Activated T-helper 2 cell treated with anti-CD3 and anti-CD28 coated beads, Interferon-gamma antibody, Interleukin-2, Interleukin-4, amounts not matched to agents 10 μg/mL and 5 μg/mL and 100 μg/mL, durations not matched to agents 14 hours and 24 hours and 36 hours (primary cell): ENCODE data around the gene TGM5. TPM values are rescaled to one million over a fixed set of nuclear protein-coding genes. Genes with fewer than 3 reads are reported as not detected.
"Not testable (repeated sequence)": the region's sequence is repeated elsewhere in the genome, so short reads cannot be mapped to it uniquely, and the experiment has no call there.

Source experiments
- DNase-seq: peaks from one replicate; pipeline ENCODE4 v3.0.0; 2021; ENCODE audit warnings: low spot score
- H3K27ac Mint-ChIP-seq: one replicate; pipeline ENCODE4 v1.8.0; 2021; ENCODE audit warnings: mixed read lengths
- H3K27me3 Mint-ChIP-seq: one replicate; pipeline ENCODE4 v1.8.0; 2021; ENCODE audit warnings: low read depth, mixed read lengths
- H3K36me3 Mint-ChIP-seq: one replicate; pipeline ENCODE4 v1.8.0; 2021; ENCODE audit warnings: low read depth, mixed read lengths
- H3K4me1 Mint-ChIP-seq: one replicate; pipeline ENCODE4 v1.8.0; 2021; ENCODE audit warnings: low read depth, mixed read lengths
- H3K4me3 Mint-ChIP-seq: one replicate; pipeline ENCODE4 v1.8.0; 2021; ENCODE audit warnings: low read depth, mild to moderate bottlenecking, moderate library complexity, mixed read lengths
- H3K9me3 Mint-ChIP-seq: one replicate; pipeline ENCODE4 v1.8.0; 2021; ENCODE audit warnings: mixed read lengths
- intact Hi-C: fragments of 100-400 bp; cut with micrococcal nuclease; formaldehyde crosslinking; loops from one replicate; pipeline ENCODE4 v1.15.1; 2023
- total RNA-seq: library from RNA; stranded (reverse); gene quantifications from 2 replicates; pipeline ENCODE4 v1.2.3, GENCODE V29; 2022

TGM5 gene
- total RNA-seq, 1 donor from 2014 or later, result 0.09 TPM

GRCh38 chr15:43206054-43206453 lies 60.7 kb downstream of the TGM5 start:
- no peak overlapping the region for H3K4me3 Mint-ChIP-seq
- H3K27me3 Mint-ChIP-seq, result peaks cover 17% of the 10 kb centered on the region
- H3K27ac Mint-ChIP-seq, result no peak overlapping the region
- DNase-seq, result no peak
- H3K4me1 Mint-ChIP-seq, result peaks cover 4% of the 10 kb centered on the region
- H3K36me3 Mint-ChIP-seq, result no peaks in the 10 kb centered on the region
- H3K9me3 Mint-ChIP-seq, result no peaks in the 10 kb centered on the region
- intact Hi-C loops, result no loop called here

- intact Hi-C loops, result no loop called here
- H3K4me1 Mint-ChIP-seq, result peaks cover 4% of the 10 kb centered on the region
- H3K4me3 Mint-ChIP-seq, result no peak overlapping the region
- peak; percentile 21 for DNase-seq
- H3K36me3 Mint-ChIP-seq, result no peaks in the 10 kb centered on the region
- no peaks in the 10 kb centered on the region for H3K9me3 Mint-ChIP-seq
- peak overlapping the region; percentile 0 for H3K27ac Mint-ChIP-seq
- H3K27me3 Mint-ChIP-seq, result peaks cover 16% of the 10 kb centered on the region
These were observed 62.5 kb downstream of the TGM5 start for GRCh38 chr15:43204016-43204901.

GRCh38 chr15:43199945-43200488 lies 66.7 kb downstream of the TGM5 start:
- intact Hi-C loops, result no loop called here
- no peak overlapping the region for H3K27ac Mint-ChIP-seq
- no peak for DNase-seq
- peaks cover 3% of the 10 kb centered on the region for H3K27me3 Mint-ChIP-seq
- peaks cover 4% of the 10 kb centered on the region for H3K4me1 Mint-ChIP-seq
- H3K4me3 Mint-ChIP-seq, result no peak overlapping the region
- peaks cover 6% of the 10 kb centered on the region for H3K9me3 Mint-ChIP-seq
- H3K36me3 Mint-ChIP-seq, result peaks cover 24% of the 10 kb centered on the region

- Mint-ChIP-seq H3K4me1 (no peaks in the 10 kb centered on the region), H3K36me3 (peaks cover 34% of the 10 kb centered on the region), H3K9me3 (peaks cover 6% of the 10 kb centered on the region), H3K27ac (no peak overlapping the region), H3K4me3 (no peak overlapping the region), H3K27me3 (no peaks in the 10 kb centered on the region)
- DNase-seq, result no peak
- intact Hi-C loops, result no loop called here
These were observed 67.7 kb downstream of the TGM5 start for GRCh38 chr15:43198992-43199391.

- intact Hi-C loops, H3K27me3 Mint-ChIP-seq, H3K27ac Mint-ChIP-seq, DNase-seq, H3K4me1 Mint-ChIP-seq, H3K9me3 Mint-ChIP-seq, H3K4me3 Mint-ChIP-seq: not testable (repeated sequence)
- peaks cover 34% of the 10 kb centered on the region for H3K36me3 Mint-ChIP-seq
These were observed 68.2 kb downstream of the TGM5 start for GRCh38 chr15:43198556-43198955.

- H3K4me3 Mint-ChIP-seq, DNase-seq, H3K27ac Mint-ChIP-seq, H3K4me1 Mint-ChIP-seq, intact Hi-C loops, H3K27me3 Mint-ChIP-seq, H3K9me3 Mint-ChIP-seq: not testable (repeated sequence)
- H3K36me3 Mint-ChIP-seq, result peaks cover 37% of the 10 kb centered on the region
These were observed 69.0 kb downstream of the TGM5 start for GRCh38 chr15:43197773-43198172.

- peaks cover 45% of the 10 kb centered on the region for H3K36me3 Mint-ChIP-seq
- H3K4me3 Mint-ChIP-seq, result no peak overlapping the region
- intact Hi-C loops, result no loop called here
- DNase-seq, result no peak
- H3K27ac Mint-ChIP-seq, result no peak overlapping the region
- no peaks in the 10 kb centered on the region for H3K4me1 Mint-ChIP-seq
- H3K9me3 Mint-ChIP-seq, result peaks cover 6% of the 10 kb centered on the region
- H3K27me3 Mint-ChIP-seq, result no peaks in the 10 kb centered on the region
These were observed 69.8 kb downstream of the TGM5 start for GRCh38 chr15:43196760-43197548.

GRCh38 chr15:43194795-43195194 lies 71.9 kb downstream of the TGM5 start:
- Mint-ChIP-seq H3K27ac (no peak overlapping the region), H3K4me3 (no peak overlapping the region), H3K4me1 (no peaks in the 10 kb centered on the region), H3K36me3 (peaks cover 65% of the 10 kb centered on the region), H3K9me3 (peaks cover 6% of the 10 kb centered on the region), H3K27me3 (no peaks in the 10 kb centered on the region)
- DNase-seq, result no peak
- intact Hi-C loops, result no loop called here

GRCh38 chr15:43193710-43194109 lies 73.0 kb downstream of the TGM5 start:
- Mint-ChIP-seq H3K27me3 (no peaks in the 10 kb centered on the region), H3K4me1 (peaks cover 4% of the 10 kb centered on the region), H3K36me3 (peaks cover 72% of the 10 kb centered on the region), H3K27ac (no peak overlapping the region), H3K4me3 (no peak overlapping the region), H3K9me3 (peaks cover 6% of the 10 kb centered on the region)
- no peak for DNase-seq
- intact Hi-C loops, result no loop called here

GRCh38 chr15:43190178-43190577 lies 76.5 kb downstream of the TGM5 start:
- Mint-ChIP-seq H3K36me3 (peaks cover 65% of the 10 kb centered on the region), H3K27me3 (no peaks in the 10 kb centered on the region), H3K9me3 (no peaks in the 10 kb centered on the region), H3K4me1 (peaks cover 22% of the 10 kb centered on the region), H3K4me3 (no peak overlapping the region), H3K27ac (no peak overlapping the region)
- no peak for DNase-seq
- intact Hi-C loops, result no loop called here

- intact Hi-C loops, result loop anchor here (5.0 kb wide), 2 partner anchors 57 to 82 kb away; partner anchors contain the start of genes TMEM62 and UBR1
- Mint-ChIP-seq H3K9me3 (no peaks in the 10 kb centered on the region), H3K27me3 (no peaks in the 10 kb centered on the region), H3K4me3 (no peak overlapping the region), H3K27ac (no peak overlapping the region), H3K4me1 (peaks cover 25% of the 10 kb centered on the region), H3K36me3 (peaks cover 57% of the 10 kb centered on the region)
- DNase-seq, result no peak
These were observed 77.4 kb downstream of the TGM5 start for GRCh38 chr15:43189296-43189695.

GRCh38 chr15:43187544-43188155 lies 79.1 kb downstream of the TGM5 start:
- H3K4me3 Mint-ChIP-seq, result peak overlapping the region; percentile 24
- H3K27ac Mint-ChIP-seq, result no peak overlapping the region

More at GRCh38 chr15:43187544-43188155, 79.1 kb downstream of the TGM5 start:
- no peaks in the 10 kb centered on the region for H3K27me3 Mint-ChIP-seq
- H3K4me1 Mint-ChIP-seq, result peaks cover 25% of the 10 kb centered on the region
- no peak for DNase-seq
- H3K9me3 Mint-ChIP-seq, result no peaks in the 10 kb centered on the region
- intact Hi-C loops, result loop anchor here (1.0 to 5.0 kb wide), 3 partner anchors 55 to 98 kb away; partner anchors contain the start of genes TMEM62 and UBR1
- H3K36me3 Mint-ChIP-seq, result peaks cover 60% of the 10 kb centered on the region
